Measurements from ENCODE around the gene SPNS2.

Gene SPNS2

DNA sequence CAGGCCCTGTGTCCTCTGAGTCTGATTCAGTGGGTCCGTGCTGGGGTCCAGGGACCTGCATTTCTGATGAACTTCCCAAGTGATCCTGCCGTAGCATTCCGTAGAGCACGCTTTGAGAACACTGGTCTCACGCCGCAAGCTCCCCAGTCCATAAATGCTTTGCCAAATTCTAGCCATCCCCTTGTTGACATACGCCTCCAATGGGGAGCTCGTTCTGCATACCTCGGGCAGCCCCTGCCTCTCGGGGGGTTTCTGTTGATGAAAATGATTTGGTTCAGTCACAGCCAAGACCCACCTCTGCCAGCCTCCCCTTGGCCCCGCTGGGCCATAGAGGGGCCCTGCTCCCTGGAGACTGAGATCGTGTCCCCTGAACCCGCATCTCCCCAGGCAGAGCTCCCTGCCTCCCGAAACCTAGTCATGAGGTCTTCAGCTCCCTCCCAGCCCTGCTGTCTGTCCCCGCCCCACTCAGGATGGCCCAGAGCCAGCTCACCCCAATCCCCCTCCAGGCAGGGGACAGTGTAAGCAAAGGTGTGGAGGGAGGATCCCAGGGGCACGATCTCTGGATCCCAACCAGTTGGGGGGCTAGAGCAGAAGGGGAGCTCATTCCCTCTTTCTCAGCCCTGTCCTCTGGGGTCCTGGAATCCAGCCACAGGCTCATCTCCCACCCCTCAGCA lies 16.2 kb upstream of the SPNS2 start:
- no peak for DNase-seq

DNA sequence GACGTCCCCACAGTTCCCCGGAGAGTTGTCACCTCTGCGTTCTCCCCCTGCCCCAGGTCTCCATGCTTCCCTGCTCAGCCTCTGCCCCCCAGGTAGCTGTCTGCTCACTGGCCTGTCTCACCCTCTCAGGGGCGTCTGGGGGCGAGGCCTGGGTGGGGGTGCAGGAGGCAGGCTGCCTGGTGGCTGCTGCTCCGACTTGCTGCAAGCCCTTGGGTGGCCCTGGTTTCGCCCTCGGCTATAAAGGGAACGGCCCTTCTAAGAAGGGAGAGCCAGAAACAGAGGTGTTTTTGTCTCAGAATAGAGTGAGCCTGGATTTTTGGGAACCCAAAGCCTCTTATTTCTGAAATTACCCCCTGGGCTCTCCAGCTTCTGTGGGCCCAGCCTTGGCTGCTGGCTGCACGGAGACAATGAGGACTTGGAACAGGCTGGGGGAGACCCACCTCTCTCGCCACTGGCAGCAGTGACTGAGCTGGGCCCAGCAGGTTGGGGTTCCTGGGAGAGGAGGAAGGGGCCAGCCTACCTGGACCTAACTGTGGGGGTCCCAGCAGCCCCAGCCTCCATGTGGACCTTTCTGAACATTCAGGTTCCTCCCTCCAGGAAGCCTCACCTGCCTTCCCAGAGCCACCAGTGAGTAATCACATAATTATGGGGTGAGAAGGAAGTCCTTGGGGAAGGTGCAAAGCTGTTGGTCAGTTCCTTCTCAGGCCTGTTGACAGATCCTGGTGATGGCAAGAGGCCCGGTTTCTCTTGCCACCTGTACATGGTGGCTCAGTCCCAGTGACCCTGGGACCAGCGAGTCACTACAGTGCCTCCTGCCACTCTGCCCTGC lies 15.5 kb upstream of the SPNS2 start:
- DNase-seq, result no peak

DNA sequence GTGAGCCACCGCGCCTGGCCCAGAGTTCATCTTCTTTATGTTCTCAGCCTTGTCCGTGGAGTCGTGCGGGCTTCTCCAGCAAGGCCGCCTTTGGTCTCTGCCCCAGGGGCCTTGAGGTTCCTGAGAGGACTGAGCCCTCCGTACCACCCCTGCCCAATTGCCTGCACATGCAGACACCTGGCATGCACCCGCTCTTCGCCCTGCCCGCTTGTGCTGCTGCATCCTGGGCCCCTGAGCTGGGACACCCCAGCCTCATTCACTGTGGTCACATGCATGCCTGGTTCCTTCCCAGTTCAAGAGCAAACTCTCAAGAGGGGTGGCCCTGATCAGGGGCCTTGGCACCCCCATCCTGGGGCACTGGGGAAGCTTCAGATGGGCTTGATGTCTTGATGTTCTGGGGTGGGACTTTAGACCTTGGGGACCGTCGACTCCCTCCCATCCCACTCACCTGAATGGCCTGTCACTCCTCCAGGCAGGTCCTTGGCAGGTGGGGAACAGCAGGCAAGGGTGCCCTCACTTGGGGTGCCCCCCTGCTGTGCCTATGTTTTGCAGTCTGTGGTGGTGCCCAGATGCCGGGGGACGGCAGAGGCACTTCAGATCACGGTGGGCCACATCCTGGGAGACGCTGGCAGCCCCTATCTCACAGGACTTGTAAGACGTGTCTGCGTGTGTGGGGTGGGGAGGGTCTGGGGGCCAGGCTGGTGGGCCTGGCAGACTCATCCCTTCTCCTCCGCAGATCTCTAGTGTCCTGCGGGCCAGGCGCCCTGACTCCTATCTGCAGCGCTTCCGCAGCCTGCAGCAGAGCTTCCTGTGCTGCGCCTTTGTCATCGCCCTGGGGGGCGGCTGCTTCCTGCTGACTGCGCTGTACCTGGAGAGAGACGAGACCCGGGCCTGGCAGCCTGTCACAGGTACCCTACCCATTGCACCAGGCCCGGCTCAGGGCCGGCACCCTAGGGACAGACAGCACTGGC lies 12.7 kb upstream of the SPNS2 start:
- no peak for DNase-seq

DNA sequence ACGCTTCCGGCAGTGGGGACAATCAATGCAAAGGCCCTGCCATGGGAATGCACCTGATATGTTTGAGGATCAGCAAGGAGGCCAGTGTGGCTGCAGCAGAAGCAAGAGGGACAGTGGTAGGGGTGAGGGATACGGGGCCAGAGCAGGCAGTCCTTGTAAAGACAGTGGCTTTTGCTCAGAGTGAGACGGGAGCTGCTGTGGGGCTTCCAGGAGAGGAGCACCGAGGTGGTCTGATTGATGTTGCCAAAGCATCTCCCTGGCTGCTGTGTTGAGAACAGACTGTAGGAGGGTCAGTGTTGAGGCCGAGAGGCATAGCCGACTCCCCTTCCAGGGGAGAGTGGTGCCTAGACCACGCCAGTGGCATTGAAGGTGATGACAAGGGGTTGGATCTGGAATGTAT lies 11.4 kb upstream of the SPNS2 start:
- no peak for DNase-seq

DNA sequence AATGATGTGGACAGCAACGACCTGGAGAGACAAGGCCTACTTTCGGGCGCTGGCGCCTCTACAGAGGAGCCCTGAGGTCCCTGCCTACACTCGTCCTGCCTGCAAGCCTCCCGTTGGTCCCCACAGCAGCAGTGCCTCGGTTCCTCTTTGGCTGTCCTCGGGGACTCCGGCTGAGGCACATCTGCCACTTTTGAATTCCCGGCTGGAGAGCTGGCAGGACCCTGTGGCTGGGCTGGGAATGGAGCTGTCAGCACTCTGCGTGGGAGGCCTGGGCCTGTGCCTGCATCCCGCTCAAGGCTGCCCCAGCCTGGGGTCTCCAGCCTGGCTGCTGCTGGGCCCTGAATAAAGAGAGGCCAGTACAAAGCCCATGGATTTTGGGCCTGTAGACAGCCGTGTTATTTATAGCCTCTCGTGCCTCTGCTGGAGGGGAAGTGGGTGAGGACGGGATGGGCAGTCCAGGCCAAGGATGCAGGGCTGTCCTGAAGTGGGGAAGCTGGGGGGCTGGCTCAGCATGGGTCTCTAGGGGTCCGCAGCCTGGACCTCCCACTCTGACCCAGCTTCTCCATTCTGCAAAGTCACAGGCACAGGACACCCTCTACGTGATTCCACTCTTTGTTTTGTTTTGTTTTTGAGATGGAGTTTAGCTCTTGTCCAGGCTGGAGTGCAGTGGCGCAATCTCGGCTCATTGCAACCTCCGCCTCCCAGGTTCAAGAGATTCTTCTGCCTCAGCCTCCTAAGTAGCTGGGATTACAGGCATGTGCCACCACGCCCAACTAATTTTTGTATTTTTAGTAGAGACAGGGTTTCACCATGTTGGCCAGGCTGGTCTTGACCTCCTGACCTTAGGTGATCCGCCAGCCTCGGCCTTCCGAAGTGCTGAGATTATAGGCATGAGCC lies 10.6 kb upstream of the SPNS2 start:
- DNase-seq, result no peak

DNA sequence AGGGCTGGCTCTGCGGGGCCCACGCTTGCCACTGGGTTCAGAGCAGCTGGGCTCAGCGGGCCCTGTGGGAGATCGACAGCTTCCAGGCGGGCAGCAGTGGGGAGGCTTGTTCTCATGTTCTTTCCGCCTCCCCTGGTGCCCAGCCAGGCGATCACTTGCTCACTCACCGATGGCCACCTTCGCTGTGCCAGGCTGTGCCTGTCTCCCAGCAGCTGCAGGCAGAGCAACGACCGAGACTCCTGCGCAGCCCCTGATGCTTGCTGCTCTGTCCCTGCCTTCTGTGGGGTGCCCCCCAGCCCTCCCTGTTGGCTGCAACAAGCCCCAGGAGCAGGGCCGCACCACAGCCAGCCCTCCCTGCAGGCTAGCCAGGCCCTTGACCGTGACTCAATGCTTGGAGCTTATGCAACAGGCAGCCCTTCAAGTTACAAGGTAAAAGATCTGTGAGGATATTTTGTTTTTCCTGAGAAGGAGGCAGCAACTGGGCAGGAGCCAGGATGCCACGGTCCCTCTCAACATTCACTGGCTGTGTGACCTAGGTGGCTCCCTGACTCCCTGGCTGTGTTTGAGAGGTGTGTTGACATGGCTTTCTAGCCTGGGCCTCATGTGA lies 9.6 kb upstream of the SPNS2 start:
- DNase-seq, result no peak

DNA sequence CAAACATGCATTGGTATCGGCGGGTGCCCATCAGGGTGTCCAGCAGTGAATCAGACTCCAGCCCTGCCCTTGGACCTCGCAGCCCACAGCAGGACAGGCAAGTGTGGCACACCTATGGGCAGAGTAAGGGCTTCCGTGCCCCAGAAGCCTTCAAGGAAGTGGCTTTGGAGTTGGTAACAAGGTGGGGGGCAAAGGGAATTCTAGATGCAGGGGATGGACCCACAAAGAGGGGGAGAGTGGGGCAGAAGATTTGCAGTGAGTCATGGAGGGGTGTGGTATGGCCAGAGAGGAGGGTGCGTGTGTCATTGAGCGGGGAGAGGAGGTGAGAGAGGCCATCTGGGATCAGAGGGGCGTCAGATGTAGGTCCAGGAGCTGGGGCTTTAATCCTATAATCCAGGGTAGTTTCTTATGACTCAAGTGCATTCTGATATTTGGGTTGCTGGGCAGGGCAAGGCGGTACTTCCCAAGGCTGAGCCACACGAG lies 8.5 kb upstream of the SPNS2 start:
- no peak for DNase-seq

DNA sequence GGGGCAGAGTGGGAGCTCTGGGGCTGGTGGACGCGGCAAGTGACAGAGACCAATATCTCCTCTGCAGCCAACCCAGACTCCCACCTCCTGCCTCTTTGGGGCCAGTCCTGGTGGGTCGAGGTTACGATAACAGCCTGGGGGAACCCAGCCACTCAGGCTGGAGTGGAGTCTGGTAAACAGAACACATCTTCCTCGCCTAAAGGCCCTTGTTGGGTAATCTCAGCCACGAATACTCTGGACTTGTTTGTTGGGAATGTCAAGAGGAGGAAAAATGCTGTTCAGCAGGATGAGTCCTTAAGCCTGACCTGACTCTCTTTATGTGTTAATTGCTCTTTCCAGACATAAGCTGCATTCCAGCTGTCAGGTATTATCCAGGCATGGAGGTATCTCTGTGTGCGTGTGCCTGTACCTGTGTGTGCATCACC lies 8.0 kb upstream of the SPNS2 start:
- no peak for DNase-seq

DNA sequence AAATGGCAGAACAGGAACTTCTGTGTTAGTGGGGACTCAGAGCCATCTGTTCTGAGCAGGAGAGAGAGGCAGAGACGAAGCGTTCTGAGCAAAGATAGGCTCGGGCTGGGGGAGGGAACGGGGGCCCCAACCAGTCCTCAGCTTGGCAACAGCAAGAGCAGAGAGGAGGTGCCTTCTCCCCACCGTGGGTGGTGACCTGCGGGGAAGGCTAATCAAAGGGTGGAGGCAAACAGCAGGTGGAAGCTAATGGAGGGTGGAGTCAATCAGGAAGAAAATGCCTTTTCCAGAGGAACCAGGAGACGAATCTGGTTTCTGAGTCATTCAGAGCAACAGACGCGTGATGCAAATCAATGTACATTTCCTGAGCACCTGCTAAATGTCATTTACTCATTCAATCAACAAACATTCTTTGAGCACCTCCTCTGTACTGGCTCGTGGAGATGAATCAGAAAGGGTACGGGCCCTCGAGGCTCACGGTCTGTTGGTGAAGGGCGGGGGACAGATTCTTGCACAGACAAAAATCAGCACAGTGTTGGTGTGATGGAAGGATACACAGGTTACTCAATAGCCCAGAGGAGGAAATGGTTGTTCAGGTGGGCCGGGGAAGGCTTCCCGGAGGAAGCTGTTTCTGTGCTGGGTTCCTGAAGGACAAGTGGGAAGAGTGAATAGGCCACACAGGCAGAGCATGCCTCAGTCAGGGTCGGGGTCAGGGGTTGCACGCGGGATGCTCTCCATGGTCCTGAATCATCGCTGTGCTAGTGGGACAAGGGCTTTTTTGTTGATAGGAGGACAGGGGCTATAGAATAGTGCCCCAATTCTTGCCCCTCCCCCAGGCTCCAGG lies 5.7 kb upstream of the SPNS2 start:
- DNase-seq, result peak; percentile 52

DNA sequence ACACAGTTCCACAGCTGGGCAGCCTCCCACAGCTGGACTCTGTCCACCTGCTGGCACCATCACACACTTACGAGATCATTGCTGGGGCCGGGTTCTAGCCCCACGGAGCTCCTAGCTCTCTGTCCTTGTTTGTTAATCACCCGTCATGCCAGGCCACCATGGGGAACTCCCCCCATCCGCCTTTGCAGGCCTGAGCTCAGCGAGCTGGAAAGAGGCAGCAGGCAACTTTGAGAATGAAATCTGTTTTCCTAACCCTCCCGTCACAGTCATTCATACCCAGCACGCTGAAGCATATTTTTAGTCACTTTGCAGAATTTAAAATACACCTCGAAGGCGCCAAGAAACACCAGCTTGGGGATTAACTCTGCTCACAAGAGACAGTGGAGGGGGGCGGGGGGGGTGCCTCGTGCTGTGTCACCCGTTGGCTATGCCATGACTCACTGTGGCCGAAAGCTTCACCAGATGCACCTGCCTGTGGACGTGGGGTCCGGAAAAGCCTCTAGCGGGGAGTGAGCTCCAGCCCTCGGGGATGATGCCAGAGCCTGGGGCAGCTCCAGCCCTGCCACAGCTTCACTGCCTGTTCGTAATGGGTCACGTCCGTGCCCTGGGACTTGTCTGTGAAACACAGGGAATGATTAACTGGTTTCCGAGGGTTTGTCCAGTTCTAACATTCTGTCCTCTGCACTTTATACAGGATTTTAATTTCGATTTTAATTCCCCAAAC lies 1.4 kb upstream of the SPNS2 start:
- DNase-seq, result no peak

DNA sequence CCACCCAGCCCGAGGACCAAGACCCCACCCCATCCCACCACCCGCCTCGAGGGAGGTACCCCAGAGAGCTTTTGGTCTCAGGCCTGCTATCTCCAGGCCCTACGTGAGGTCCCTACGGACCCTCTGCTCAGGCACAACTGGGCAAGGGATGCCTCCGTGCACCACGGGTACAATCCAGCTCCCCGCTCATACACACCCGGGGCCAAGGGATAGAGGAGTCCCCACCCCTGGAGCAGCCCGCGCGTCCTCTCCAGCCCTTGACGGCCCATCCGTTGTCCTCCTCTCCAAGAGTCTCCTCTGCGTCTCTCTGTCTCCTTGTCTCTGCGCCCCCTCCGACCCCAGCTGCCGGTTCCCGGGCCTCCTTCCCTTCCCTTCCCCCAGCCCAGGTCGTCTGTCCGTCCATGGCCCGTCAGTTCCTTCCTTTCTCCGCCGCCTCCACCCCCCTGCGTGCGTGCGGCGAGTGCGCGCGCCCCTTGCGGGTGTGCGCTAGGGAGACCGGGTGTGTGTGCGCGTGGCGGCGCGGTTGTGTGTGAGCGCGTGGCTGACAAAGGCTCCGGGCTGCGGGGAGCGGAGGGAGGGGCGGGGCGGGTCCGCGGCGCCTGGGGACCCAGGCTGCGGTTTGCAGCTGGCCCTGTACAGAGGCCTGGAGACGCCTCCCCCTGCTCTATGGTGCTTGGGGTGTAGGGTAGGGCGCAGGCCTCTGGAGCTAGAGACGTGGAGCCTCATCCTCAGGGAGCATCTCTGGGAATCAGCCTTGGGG lies 930 bp downstream of the SPNS2 start:
- no peak for DNase-seq

DNA sequence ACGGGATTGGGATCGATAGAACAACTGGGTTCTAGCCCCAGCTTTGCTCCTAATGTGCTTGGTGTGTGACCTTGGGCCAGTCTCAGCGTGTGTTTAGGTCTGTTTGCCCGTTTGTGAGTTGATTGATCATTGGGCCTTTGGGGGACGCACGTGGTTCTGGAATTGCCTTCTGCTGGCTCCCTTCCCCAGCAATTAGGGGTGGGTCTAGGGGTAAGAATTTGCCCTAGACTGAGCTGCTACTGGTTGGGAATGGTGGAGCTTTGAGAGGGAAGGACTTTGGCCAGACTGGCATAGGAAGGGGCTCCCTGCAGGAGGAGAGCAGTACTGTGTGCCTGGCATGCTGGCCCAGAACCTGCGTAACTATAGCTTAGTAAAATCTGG lies 1.5 kb downstream of the SPNS2 start:
- no peak for DNase-seq

DNA sequence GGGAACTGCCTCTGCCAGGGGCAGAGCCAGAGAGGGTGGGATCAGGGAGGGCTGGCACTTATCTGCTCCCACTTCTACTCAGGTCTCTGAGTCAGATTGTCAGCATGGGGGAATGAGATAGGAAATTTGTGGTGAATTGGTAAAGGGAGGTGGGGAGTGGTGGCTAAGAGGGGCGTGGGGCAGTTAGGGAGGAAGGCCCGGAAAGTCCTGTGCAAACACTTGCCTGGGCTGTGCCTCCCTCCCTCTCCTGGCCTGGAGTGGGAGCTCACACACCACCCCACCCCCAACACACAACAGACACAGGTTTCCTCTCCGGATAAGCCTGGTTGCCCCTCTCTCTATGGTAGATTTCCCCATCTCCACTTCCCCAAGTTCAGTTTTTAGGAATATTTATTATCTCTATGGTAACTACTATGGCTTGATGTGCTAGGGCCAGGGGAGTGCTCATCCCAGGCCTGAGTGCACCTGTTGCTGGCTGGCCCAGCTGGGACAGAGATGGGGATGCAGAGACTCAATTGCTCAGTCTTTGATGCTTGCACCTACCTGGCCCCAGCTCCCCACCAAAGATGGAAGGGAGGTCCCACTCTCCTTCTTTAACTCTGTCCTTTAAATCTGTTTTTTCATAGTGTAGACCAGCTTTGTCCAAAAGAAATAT lies 2.7 kb downstream of the SPNS2 start:
- DNase-seq, result no peak

DNA sequence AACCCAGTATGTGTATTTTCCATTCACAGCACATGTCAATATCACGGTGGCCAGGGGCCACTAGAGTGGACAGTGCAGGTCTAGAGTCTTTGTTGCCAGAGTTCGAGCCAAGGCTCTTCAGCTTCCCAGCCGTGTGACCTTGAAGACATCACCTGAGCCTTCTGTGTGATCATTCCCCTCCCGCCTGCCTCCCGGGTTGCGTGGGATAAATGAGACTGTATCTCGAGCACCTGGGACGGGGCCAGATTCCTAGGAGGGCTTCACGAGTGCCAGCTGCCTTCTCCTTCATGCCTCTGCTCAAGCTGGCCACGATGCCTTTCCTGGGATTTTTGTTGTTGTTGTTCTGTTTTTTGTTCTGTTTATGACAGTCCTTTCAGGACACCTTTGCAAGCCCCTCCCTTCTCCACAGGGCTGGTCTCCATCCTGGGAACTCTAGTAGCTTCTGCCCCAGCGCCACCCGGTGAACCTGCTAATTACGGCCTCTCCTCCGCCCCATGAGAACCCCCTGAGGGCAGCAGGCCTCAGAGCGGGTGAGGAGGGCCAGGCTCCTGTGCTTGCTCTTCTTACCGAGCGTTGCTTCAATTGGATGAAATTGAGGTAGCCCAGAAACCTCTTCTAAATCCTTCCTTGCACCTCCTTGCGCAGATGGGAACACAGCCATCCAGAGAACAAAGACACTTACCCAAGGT lies 3.9 kb downstream of the SPNS2 start:
- DNase-seq, result no peak

DNA sequence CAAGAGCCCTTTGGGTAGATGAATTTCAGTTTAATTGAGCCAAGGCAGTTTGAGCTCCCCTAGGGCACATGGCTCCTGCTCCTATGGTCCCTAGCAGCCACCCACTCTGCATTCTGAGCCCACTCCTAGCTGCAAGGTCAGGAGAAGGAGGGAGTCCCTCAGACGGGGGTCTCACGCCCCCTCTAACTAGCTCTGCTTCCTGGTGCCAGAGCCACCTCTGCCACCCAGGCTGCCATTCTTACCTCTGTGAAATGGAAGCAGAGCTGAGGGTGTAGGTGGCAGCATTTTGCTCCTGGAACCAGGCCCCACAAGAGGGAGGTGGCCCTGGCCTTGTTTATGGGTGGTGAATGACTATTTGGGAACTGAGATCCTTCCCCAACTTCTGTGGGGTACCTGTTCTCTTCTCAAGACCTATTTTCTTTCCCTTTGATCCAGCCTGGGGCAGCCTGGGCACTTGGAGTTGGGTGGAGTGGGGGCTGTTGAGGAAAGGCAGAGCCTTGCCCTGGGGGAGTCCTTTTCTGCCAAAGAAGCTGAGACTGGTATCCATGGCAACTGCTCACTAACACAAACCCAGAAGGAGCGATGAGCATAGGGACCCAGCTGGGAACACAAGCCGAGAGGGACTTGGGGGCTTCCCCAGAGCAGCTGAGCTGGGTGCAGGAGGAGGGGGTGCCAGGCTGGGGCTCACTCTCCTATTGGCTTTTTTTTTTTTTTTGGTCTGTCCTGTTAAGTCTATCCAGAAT lies 4.8 kb downstream of the SPNS2 start:
- DNase-seq, result no peak

DNA sequence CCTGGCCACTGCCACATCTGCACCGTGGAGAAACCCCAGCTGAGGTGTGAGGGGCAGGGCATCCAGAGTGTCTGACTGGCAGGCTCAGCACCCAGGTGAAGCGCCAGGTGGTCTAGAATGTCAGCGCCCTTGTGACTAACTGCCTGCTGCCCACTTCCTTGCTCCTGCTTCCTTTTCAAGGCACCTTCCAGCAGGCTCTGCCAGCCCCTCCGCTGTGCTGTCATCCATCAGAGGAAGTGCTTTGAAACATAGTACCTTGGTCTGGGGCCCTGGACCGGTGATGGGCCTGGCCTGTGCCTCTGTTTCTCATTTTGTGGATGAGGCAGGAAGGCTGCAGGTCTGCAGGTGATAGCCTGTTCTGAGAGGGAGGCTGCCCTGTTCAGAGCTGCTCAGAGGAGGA lies 5.5 kb downstream of the SPNS2 start:
- DNase-seq, result no peak

DNA sequence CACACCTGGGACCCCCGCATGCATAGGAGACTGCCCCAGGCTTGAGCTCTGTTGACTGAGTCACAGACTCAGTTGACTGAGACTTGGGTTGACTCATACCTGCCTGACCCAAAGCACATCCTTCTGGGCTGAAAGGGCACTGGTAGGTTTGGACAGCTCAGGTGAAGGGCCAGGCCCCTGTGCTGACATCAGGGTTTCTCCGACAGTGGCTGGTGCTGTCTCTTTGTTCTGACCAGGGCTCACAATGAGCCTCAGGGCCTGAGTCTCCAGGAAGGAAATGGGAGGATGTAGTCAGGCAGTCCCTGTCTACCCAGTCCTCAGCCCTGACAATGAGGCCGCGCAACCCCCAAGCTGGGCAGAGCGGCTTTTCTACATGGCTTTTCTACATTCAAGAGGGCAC lies 6.5 kb downstream of the SPNS2 start:
- DNase-seq, result no peak

Measured in NCI-H2171 (cell line).